IMR-90 (cell line): Measurements from ENCODE around the gene ZSWIM9. TPM values are rescaled to one million over a fixed set of nuclear protein-coding genes. Genes with fewer than 3 reads are reported as not detected.

Experiments used
- ATAC-seq: fragments of 200-7000 bp; cut with Tn5 transposase; 2 replicates; pipeline ENCODE4 v1.9.1; 2020; ENCODE audit warnings: low read depth, mild to moderate bottlenecking, moderate library complexity
- BruUV-seq: library from RNA; stranded (reverse); fragments of 400-500 nt; replicated peaks from 2 replicates; lab custom pipeline; 2021; lab: Mats Ljungman, UMichigan
- CTCF ChIA-PET: fragments of 300-600 bp; formaldehyde crosslinking; extraction: SDS; loops from one replicate; lab custom pipeline; 2021; ENCODE audit warnings: antibody characterized with exemption; lab: Yijun Ruan, JAX
- POLR2A ChIA-PET: fragments of 300-600 bp; sonication (Branson Sonifier 250); formaldehyde crosslinking; loops from one replicate; lab custom pipeline; 2022; ENCODE audit warnings: antibody characterized with exemption; ENCODE audit not compliant: unreplicated experiment; lab: Charles Lee
- DNase-seq: peaks from one replicate; pipeline ENCODE4 v3.0.0; 2013
- H2AFZ ChIP-seq: replicated peaks from 2 replicates; pipeline ENCODE3; 2013; ENCODE audit warnings: low read length, mild to moderate bottlenecking; ENCODE audit not compliant: poor library complexity
- H2AK5ac ChIP-seq: 2 replicates; pipeline ENCODE4 v1.6.1; 2013; ENCODE audit warnings: low read depth, low read length, inconsistent platforms
- H2AK9ac ChIP-seq: replicated peaks from 2 replicates; pipeline ENCODE3; 2013; ENCODE audit warnings: mild to moderate bottlenecking, low read depth, low read length, moderate library complexity; ENCODE audit not compliant: poor library complexity
- H2BK120ac ChIP-seq: 2 replicates; pipeline ENCODE4 v1.6.1; 2013; ENCODE audit warnings: low read depth, low read length, inconsistent platforms
- H2BK15ac ChIP-seq: 3 replicates; pipeline ENCODE4 v1.6.1; 2013; ENCODE audit warnings: low read depth, low read length, inconsistent platforms
- H2BK20ac ChIP-seq: 2 replicates; pipeline ENCODE4 v1.6.1; 2013; ENCODE audit warnings: low read depth, mild to moderate bottlenecking, inconsistent platforms, low read length, moderate library complexity
- H2BK5ac ChIP-seq: 2 replicates; pipeline ENCODE4 v1.6.1; 2013; ENCODE audit warnings: mild to moderate bottlenecking, low read depth, low read length, inconsistent platforms; ENCODE audit not compliant: poor library complexity, severe bottlenecking
- H3K14ac ChIP-seq: replicated peaks from 2 replicates; pipeline ENCODE4 v1.6.1; 2013; ENCODE audit warnings: low read depth, low read length, inconsistent platforms
- H3K18ac ChIP-seq: 2 replicates; pipeline ENCODE4 v1.6.1; 2013; ENCODE audit warnings: low read depth, low read length, control low read depth
- H3K23ac ChIP-seq: 2 replicates; pipeline ENCODE4 v1.6.1; 2013; ENCODE audit warnings: low read depth, low read length, inconsistent platforms
- H3K27ac ChIP-seq: 2 replicates; pipeline ENCODE4 v1.5.1; 2013; ENCODE audit warnings: mild to moderate bottlenecking, control low read depth, low read length; ENCODE audit not compliant: insufficient read depth
- H3K27me3 ChIP-seq: 2 replicates; pipeline ENCODE4 v1.6.1; 2013; ENCODE audit warnings: low read length; ENCODE audit not compliant: control insufficient read depth, insufficient read depth
- H3K36me3 ChIP-seq: 2 replicates; pipeline ENCODE4 v1.6.1; 2013; ENCODE audit warnings: low read length, mixed read lengths; ENCODE audit not compliant: control insufficient read depth, insufficient read depth
- H3K4ac ChIP-seq: 2 replicates; pipeline ENCODE4 v1.6.1; 2013; ENCODE audit warnings: low read depth, low read length, inconsistent platforms
- H3K4me1 ChIP-seq: 2 replicates; pipeline ENCODE4 v1.6.1; 2013; ENCODE audit warnings: low read length, mixed read lengths; ENCODE audit not compliant: control insufficient read depth, insufficient read depth
- H3K4me2 ChIP-seq: 2 replicates; pipeline ENCODE4 v1.6.1; 2013; ENCODE audit warnings: low read depth, mild to moderate bottlenecking, control low read depth, low read length, moderate library complexity
- H3K4me3 ChIP-seq: 2 replicates; pipeline ENCODE4 v1.5.1; 2013; ENCODE audit warnings: low read depth, mild to moderate bottlenecking, control low read depth, low read length, moderate library complexity; ENCODE audit not compliant: insufficient read depth
- H3K56ac ChIP-seq: 2 replicates; pipeline ENCODE4 v1.6.1; 2013; ENCODE audit warnings: low read length, inconsistent platforms; ENCODE audit not compliant: insufficient read depth; ENCODE audit errors: extremely low read depth
- H3K79me1 ChIP-seq, 2 experiments: 2 replicates each; pipeline ENCODE4 v1.6.1; 2013; ENCODE audit warnings: low read length in 2 of 2, inconsistent platforms in 1 of 2, low read depth in 1 of 2
- H3K9ac ChIP-seq: 2 replicates; pipeline ENCODE4 v1.6.1; 2013; ENCODE audit warnings: low read depth, low read length, control low read depth
- H3K9me1 ChIP-seq: 2 replicates; pipeline ENCODE4 v1.6.1; 2013; ENCODE audit warnings: low read length, inconsistent platforms; ENCODE audit not compliant: insufficient read depth
- H3K9me3 ChIP-seq: 2 replicates; pipeline ENCODE4 v1.6.1; 2013; ENCODE audit warnings: low read length; ENCODE audit not compliant: control insufficient read depth, insufficient read depth
- H4K20me1 ChIP-seq: 2 replicates; pipeline ENCODE4 v1.6.1; 2013; ENCODE audit warnings: low read length, inconsistent platforms; ENCODE audit not compliant: insufficient read depth
- H4K5ac ChIP-seq: 2 replicates; pipeline ENCODE4 v1.6.1; 2013; ENCODE audit warnings: mild to moderate bottlenecking, low read depth, low read length, control low read depth
- H4K8ac ChIP-seq, 2 experiments: 2 replicates each; pipeline ENCODE4 v1.6.1; 2013; ENCODE audit warnings: low read depth in 2 of 2, low read length in 2 of 2, control low read depth in 1 of 2, inconsistent platforms in 1 of 2
- H4K91ac ChIP-seq: 2 replicates; pipeline ENCODE4 v1.6.1; 2013; ENCODE audit warnings: low read depth, low read length, inconsistent platforms; ENCODE audit not compliant: insufficient read depth
- CTCF ChIP-seq: conservative IDR thresholded peaks from 2 replicates; pipeline ENCODE4 v1.5.1; 2012; ENCODE audit warnings: mild to moderate bottlenecking, low read depth, low read length, improper control_type of control experiment
- MAFK ChIP-seq: IDR thresholded peaks from 2 replicates; pipeline ENCODE4 v1.6.1; 2012; ENCODE audit warnings: low read depth, low read length, improper control_type of control experiment
- POLR2A ChIP-seq: IDR thresholded peaks from 2 replicates; pipeline ENCODE4 v1.6.1; 2012; ENCODE audit warnings: mild to moderate bottlenecking, low read depth, low read length
- USF2 ChIP-seq: fragments of 150-350 bp; IDR thresholded peaks from 2 replicates; pipeline ENCODE4 v1.6.1; 2017; ENCODE audit warnings: mild to moderate bottlenecking, antibody characterized with exemption, low read length, low read depth
- whole genome bisulfite sequencing, 2 experiments: methylation state at CpG; one replicate each; pipeline versions ENCODE4 v1.1.5 to v1.1.7; 2013; ENCODE audit warnings: missing lambda C conversion rate in 2 of 2; ENCODE audit not compliant: insufficient read length in 1 of 2; ENCODE audit errors: extremely low coverage in 2 of 2; 5-methylcytosine and 5-hydroxymethylcytosine counted together
- dilution Hi-C: fragments of 300-500 bp; cut with HindIII; formaldehyde crosslinking; loops from one replicate; pipeline ENCODE4 v1.14.3; 2018; ENCODE audit warnings: low sequenced_read_pairs; ENCODE audit not compliant: unreplicated experiment
- in situ Hi-C: fragments of 300-500 bp; cut with MboI; formaldehyde crosslinking; loops from 3 replicates; pipeline ENCODE4 v1.14.3; 2019; ENCODE audit warnings: low sequenced_read_pairs, inconsistent platforms, mixed read lengths
- intact Hi-C: fragments of 100-400 bp; cut with micrococcal nuclease; formaldehyde crosslinking; loops from 2 replicates; pipeline ENCODE4 v1.10.0; 2022
- polyA plus RNA-seq, 3 experiments: library from polyadenylated mRNA; depleted of rRNA; stranded (reverse); fragments of >200 nt; gene quantifications; 2 replicates each; pipeline ENCODE4 v1.2.3, GENCODE V29; 2012; ENCODE audit warnings: low replicate concordance in 1 of 3
- total RNA-seq: library from RNA; depleted of rRNA; stranded (reverse); fragments of >200 nt; gene quantifications from 2 replicates; pipeline ENCODE4 v1.2.3, GENCODE V29; 2012

ZSWIM9 gene
- total and polyA plus RNA-seq, 2 of the 4 experiments (the other 2 are of a cell fraction) = 0.54 to 2.2 TPM

DNA sequence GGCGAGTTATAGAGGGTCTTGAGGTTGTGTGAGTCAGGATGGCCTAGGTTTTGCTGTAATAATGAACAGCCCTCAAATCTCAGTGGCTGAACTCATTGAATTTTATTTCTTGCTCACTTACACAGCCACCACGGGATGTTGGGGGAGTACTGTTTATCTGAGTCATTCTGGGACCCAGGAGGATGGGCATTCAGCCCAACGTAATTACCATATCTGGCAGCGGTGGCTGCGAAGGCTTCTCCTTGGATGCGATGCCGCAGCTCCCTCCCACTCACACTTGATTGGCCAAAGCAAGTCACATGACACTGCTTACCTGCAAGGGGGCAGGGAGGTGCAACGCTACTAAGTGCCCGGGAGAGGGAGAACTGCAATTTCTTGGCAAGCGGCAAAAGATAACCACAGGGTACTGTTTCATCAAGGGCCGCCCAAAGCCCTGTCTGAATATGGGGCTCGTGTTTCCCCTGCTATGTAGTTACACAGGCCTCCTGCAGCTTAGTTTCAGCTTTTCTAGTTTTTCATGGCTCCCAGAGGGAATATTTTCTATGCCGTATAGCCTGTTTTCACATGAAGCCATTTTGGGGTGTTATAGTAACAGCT, 19.9 kb downstream of the ZSWIM9 start:
- TF ChIP-seq USF2 (peak; percentile 72), POLR2A (no peak), CTCF (0 out of 2 replicates have a peak, but pooled peaks have one; percentile 3), MAFK (no peak)
- Histone ChIP-seq H3K14ac (no peak overlapping the region; the same call in 1 of the 2 replicates), H3K4ac (no peak overlapping the region), H3K4me2 (no peak overlapping the region), H2BK20ac (no peak overlapping the region), H3K27ac (no peak overlapping the region), H3K9me3 (no peaks in the 10 kb centered on the region), H2BK15ac (no peak overlapping the region), H3K36me3 (peaks cover 5% of the 10 kb centered on the region), H3K9me1 (peaks cover 9% of the 10 kb centered on the region), H3K27me3 (no peaks in the 10 kb centered on the region), H2BK5ac (no peak overlapping the region), H2BK120ac (no peak overlapping the region), H4K8ac (no peak overlapping the region), H3K18ac (no peak overlapping the region), H3K9ac (no peak overlapping the region), H3K79me1 (peaks cover 0 to 8% of the 10 kb centered on the region in 2 experiments; a peak in 2 of 4 replicates), H4K5ac (no peak overlapping the region), H4K91ac (no peak overlapping the region), H2AK5ac (no peak overlapping the region), H3K56ac (no peak overlapping the region), H2AFZ (no peak overlapping the region), H3K4me1 (no peaks in the 10 kb centered on the region), H3K23ac (no peak overlapping the region), H3K4me3 (no peak overlapping the region), H2AK9ac (no peak overlapping the region), H4K20me1 (no peaks in the 10 kb centered on the region; the same call in 1 of the 2 replicates)
- in situ Hi-C loops = no loop called here
- ChIA-PET POLR2A (interaction anchor here (1.1 kb wide), 1 partner anchor 13 kb away, joined by 3 read pairs; no protein-coding TSS in a partner anchor), CTCF (interaction anchor here (1.2 kb wide), 1 partner anchor 13 kb away, joined by 3 read pairs; no protein-coding TSS in a partner anchor)
- BruUV-seq = no TSS peak
- dilution Hi-C loops = no loop called here
- intact Hi-C loops = no loop called here
- WGBS, 2 experiments = 31% methylated on average over 2 of the region's 13 CpGs; no CpG with 5 or more reads in 1 of the 2 experiments
- peak; percentile 82 for DNase-seq
- peak; percentile 59; the same call in 1 of the 2 replicates for ATAC-seq
